Measurements from ENCODE around the gene GGA1. TPM values are rescaled to one million over a fixed set of nuclear protein-coding genes. Genes with fewer than 3 reads are reported as not detected.

GGA1 gene
- total RNA-seq, 6 donors from 2014 or later = 52.4 to 226 (median 68.3) TPM

DNA sequence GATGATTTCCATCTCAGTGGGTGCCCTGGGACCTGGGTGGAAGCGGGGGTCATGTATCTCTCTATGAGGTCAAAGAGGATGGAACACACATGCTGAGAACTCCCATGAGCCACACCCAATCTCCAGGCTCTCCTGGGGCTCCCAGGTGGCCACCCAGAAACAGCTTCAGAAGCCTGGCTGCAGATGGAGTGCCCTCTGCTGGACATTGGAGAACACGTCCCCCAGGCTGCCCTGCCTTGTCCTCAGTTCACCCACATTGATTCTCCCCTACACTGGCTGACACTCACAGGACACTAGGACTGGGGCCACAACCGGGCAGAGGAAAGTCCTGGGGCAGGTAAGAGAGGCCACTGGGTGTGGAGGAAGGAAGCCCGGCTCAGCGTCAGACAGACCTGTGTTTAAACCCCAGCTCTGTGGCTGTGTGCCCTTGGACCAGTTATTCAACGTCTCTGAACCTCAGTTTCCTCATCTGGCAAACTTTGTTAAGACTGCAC is 73.0 kb downstream of the GGA1 start:
- Histone ChIP-seq H3K36me3 (peaks cover 0 to 24% (median 13%) of the 10 kb centered on the region in 4 donors), H3K27me3 (no peaks in the 10 kb centered on the region), H3K4me1 (peaks cover 18 to 39% (median 29%) of the 10 kb centered on the region in 4 donors), H3K4me3 (no peak overlapping the region), H3K9me3 (no peaks in the 10 kb centered on the region), H3K27ac (no peak overlapping the region)
- WGBS, 2 donors = 27 to 28% methylated on average over 4 to 6 of the region's 6 CpGs
- ATAC-seq (ENCODE audit: low FRiP score in 2 of 2) = peak; percentile 66 to 77
- TF ChIP-seq, protein P1, sequence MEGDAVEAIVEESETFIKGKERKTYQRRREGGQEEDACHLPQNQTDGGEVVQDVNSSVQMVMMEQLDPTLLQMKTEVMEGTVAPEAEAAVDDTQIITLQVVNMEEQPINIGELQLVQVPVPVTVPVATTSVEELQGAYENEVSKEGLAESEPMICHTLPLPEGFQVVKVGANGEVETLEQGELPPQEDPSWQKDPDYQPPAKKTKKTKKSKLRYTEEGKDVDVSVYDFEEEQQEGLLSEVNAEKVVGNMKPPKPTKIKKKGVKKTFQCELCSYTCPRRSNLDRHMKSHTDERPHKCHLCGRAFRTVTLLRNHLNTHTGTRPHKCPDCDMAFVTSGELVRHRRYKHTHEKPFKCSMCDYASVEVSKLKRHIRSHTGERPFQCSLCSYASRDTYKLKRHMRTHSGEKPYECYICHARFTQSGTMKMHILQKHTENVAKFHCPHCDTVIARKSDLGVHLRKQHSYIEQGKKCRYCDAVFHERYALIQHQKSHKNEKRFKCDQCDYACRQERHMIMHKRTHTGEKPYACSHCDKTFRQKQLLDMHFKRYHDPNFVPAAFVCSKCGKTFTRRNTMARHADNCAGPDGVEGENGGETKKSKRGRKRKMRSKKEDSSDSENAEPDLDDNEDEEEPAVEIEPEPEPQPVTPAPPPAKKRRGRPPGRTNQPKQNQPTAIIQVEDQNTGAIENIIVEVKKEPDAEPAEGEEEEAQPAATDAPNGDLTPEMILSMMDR (IDR thresholded peaks at IDR 0.05) = peak; percentile 82 to 93 (median 90)
- TF ChIP-seq POLR2A (IDR thresholded peaks at IDR 0.05) = no peak
- DNase-seq = peak in 1 of 2 donors; percentile 84

Small RNA genes within 50 kb of the gene (small RNA-seq; reads per million reads assigned to genes)
- gene RF00017 = 0 reads per million in 4 donors
- 0 reads per million in 4 donors for gene RN7SL385P

Other genes with a start within 250 kb of the GGA1 start
- 1 to 10 TPM in 5 of 6 donors, under 1 TPM in 1; 0.37 to 9.1 (median 4.5) TPM for gene ELFN2, start 181.4 kb upstream of the GGA1 start, total RNA-seq
- 10 to 100 TPM; 14.0 to 74.0 (median 45.9) TPM for gene MFNG, start 122.5 kb upstream of the GGA1 start, total RNA-seq
- gene CARD10, start 89.4 kb upstream of the GGA1 start, total RNA-seq = 10 to 100 TPM in 4 of 6 donors, 1 to 10 TPM in 2; 6.2 to 19.8 (median 13.6) TPM
- gene CDC42EP1, start 48.4 kb upstream of the GGA1 start, total RNA-seq = 10 to 100 TPM; 38.8 to 81.7 (median 67.5) TPM
- gene LGALS2, start 28.7 kb upstream of the GGA1 start, total RNA-seq = 1 to 10 TPM in 3 of 6 donors, not detected in 3; 1.4 to 4.2 (median 2.0) TPM
- gene SH3BP1, start 30.8 kb downstream of the GGA1 start, total RNA-seq = 10 to 100 TPM; 11.4 to 58.7 (median 31.1) TPM
- 10 to 100 TPM in 1 of 6 donors, 1 to 10 TPM in 5; 2.1 to 11.1 (median 8.7) TPM for gene PDXP, start 49.9 kb downstream of the GGA1 start, total RNA-seq
- gene LGALS1, start 66.8 kb downstream of the GGA1 start, total RNA-seq = 100 to 1,000 TPM; 125 to 750 (median 400) TPM
- 10 to 100 TPM; 23.5 to 89.1 (median 26.7) TPM for gene NOL12, start 77.5 kb downstream of the GGA1 start, total RNA-seq
- 100 to 1,000 TPM in 4 of 6 donors, 10 to 100 TPM in 2; 76.5 to 151 (median 113) TPM for gene TRIOBP, start 88.2 kb downstream of the GGA1 start, total RNA-seq
- gene GCAT, start 199.1 kb downstream of the GGA1 start, total RNA-seq = 10 to 100 TPM in 2 of 6 donors, 1 to 10 TPM in 4; 2.7 to 16.7 (median 7.5) TPM
- gene GALR3, start 214.5 kb downstream of the GGA1 start, total RNA-seq = not detected
- 10 to 100 TPM; 22.4 to 49.2 (median 38.2) TPM for gene ANKRD54, start 235.5 kb downstream of the GGA1 start, total RNA-seq
- 100 to 1,000 TPM; 130 to 418 (median 248) TPM for gene EIF3L, start 240.6 kb downstream of the GGA1 start, total RNA-seq

All from upper lobe of left lung (tissue), 6 donors.